SHP77 (cell line): ENCODE measurements around the gene FANCC.
A peak's percentile ranks its signal among the peaks of the same experiment; 100 is the strongest.

Experiments used
- DNase-seq, 2 experiments: peaks; one replicate each; lab custom pipeline; 2025; lab: John Stamatoyannopoulos, UW

The FANCC gene

DNA sequence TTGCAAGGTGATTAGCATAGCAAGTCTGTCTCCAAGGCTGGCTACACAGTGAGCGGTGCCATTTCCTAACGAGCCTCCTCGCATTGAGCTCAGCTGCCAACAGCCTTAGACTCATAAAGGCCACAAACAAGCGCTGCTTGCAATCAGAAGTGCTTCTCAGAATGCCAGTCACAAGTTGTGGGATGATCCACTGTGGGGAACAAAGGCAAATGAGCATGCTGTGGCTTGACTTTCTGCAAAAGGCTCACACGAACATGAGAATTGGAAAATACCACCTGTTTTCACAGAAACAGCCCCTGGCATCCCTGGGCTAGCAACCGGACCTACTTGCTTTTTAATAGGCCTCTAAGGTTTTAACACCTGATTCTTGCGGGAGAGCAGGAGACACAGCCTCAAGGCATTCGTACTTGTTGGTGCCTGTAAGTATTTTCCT, 215.5 kb downstream of the FANCC start:
- DNase-seq, result no peak

DNA sequence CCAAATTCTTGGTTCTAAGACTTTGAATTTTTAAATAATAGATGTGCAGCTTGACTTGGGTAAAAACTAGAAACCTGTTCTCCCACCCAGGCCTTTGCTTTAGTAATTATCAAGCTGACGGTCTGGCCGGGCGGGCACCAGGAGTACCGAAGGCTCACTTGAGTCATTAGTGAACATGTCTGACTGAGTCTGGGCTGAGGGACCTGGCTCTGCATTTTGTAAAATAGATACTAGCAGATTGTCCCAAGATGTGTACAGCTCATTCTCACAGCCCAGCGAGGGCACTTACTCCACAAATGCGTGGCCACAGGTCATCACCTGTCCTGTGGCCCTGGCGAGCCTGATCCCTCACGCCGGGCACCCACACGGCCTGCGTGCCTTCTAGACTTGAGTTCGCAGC, 216.2 kb downstream of the FANCC start:
- DNase-seq, result no peak

DNA sequence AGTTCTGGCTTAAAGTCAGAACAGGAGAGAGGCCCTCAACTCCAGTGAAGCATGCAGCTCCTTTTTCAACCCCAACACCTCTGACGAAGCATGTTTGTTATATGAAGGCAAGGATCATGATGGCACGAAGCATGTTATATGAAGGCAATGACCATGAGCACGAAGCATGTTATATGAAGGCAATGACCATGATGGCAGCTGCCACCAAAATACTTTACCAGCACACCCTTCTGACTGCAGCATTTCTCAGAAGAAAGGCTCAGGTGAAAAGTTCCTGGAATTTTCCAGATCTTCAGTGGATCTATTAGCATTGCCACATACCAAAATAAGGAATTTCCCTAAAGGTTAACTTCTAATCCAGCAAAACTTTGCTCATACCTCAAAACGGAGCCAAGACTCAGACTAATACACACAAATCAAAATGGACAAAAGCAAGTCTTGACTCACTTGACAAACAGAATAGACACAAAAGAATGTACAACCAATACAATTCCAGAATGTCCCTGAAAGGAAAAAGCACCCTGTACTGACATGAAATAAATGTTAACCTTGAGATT, 217.4 kb downstream of the FANCC start:
- DNase-seq, result no peak

DNA sequence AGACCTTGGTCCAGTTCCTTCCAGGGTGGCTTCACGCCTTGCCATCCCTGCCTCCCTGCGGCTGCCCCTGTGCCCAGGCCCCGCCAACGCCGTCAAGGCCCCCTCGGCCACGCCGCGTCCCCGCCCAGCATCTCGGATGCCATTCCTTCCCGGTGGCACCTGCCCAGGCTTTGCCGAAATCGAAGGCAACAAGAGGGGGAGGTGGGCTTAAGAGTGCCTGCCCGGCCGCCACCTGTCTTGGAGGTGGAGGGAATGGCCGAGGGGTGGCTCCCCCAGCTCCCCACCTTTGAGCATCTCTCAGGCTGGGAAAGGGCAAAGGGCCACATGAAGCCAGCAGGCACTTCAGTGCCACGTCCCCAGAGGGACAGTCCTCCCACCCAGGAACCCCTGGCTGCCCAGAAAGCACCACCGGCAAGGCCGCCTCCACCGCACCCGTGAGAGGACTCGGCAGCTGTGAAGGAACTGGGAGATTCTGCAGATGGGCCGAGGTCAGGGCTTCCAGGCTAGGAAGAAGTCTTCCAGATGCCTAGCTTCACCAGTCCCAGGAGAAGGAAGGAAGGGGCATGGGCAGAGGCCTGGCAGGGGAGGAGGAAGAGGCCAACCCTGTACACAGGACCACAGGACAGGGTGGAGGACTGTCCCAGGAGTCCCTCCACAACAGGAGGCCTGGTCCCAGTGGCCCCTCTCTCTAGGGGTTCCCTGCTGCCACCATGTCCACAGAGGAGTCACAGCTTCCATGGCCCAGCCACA, 218.0 kb downstream of the FANCC start:
- DNase-seq, result no peak

DNA sequence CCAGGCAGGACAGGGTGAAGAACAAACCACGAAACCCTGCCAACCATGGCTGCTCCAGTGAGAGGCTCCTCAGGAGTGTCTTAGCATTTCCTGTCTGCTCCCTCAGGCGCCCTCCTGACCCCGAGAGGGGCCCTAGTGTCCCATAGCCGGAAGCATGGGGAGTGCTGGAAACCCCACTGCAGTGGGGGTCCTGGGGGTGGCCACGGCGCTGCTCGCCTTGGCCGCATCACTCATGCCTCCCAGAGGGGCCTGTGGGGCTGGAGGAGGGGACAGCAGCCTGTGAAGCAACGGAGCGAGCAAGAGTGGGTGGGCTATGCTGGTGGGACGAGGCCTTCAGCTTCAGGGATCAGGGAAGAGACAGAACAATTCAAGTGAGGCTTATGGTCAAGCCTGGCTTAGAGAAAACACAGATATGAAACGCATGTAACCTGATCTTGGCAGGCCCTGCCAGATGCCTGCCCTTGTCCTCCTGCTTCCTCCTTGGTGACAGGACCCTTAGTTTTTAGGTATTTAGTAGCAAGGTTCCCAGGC, 219.1 kb downstream of the FANCC start:
- no peak for DNase-seq

DNA sequence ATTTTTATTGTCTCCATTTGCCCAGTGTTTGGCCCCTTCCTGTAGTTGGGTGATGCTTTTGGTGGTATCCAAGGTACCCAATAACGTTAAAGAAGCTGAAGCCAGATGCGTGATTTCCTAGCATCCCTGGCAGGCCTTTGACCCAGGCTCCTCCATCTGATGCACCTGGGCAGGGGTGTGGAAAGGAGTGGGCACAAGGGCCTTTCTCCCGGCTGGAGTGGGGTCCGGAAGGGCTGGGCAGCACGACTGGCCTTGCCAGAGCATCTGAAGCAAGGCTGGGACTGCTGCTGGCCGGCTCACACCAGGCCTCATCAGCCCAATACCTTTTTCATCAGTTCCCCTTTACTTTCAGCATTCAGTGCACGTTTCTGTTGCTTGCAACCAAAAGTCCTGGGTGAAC, 220.2 kb downstream of the FANCC start:
- no peak for DNase-seq

DNA sequence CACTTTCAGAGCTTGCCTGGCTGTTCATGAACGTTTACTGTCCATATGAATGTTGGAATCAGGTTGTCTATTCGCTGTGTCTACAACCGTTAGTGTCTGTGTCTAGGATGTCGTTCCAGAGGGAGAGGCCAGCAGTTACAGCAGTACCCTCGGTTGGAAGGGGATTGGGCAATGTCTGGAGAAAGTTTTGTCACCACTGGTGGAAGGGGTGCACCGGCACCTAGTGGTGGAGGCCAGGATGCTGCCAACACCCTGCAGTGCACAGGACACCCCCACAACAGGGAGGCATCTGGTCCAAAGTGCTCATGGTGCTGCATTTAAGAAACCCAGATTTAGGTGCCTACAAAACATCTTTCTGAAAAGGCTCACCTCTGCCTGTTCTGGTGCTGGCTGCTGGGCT, 220.7 kb downstream of the FANCC start:
- DNase-seq, result no peak

DNA sequence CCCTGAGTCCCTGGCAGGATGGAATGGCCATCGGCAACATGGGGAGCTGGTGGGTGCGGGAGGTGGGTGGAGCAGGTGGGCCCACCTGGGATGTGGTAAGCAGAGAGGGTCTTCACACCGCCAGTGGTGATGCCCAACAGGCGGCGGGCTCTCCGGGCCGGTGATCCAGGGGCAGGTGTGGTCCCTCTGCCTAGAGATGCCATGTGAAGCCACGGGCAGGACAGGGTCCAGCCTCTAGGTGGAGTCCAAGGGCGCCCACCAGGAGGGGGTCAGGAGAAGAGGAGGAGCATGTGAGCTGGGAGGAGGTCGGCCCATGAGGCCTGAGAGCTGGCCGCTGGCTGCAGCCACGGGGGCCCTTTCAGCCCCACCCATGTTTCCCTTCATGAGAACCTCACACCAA, 221.1 kb downstream of the FANCC start:
- DNase-seq, result no peak

DNA sequence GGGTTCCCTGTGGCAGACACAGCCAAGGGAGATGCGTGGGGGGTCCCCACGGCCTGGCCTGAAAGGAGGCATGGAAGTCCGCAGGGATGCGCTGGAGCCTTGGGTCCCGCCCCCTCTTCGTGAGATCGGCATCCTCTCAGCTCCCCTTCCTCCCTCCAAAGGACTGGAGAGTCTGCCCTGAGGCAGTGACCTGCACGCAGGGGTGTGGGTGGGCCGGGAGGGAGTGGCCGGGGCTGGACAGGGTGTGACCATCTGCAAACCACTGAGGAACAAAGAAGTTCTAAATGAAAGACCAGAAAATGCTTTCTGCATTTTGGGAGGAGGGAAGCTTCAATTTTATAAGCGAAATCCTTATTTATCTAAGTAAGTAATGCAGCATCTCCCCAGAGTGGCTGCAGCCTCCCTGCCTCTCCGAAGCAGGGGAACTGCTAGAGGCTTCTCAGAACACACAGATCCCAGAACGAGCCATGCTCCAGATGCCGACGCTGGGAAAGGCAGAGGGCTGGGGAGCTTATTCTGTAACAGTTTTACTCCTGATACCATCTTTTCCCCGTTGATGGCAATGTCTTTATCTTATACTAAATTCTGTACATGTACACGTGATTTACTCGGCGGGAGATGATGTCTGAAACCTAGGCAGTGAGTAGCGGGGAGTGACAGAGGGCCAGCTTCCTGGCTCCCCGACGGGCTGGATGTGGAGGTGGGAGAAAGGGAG, 221.7 kb downstream of the FANCC start:
- no peak for DNase-seq

DNA sequence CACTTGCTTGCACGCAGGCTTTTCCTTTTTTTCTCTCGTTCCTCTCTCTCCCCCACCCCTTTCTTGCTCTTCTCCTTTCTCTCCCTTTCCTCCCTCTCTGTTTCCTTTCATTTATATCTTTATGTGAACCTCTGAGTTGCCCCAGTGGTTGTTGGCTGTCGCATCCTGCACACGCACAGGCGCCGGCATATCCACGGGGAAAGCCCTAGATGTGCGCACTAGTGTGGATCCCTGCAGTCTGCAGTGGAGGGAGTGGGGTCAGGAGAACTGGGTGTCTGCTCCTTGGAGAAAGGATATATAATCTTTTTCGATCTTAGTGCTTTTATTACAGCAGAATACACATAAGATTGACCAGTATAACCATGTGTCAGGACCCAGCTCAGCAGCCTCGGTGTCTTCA, 223.5 kb downstream of the FANCC start:
- DNase-seq, result no peak

DNA sequence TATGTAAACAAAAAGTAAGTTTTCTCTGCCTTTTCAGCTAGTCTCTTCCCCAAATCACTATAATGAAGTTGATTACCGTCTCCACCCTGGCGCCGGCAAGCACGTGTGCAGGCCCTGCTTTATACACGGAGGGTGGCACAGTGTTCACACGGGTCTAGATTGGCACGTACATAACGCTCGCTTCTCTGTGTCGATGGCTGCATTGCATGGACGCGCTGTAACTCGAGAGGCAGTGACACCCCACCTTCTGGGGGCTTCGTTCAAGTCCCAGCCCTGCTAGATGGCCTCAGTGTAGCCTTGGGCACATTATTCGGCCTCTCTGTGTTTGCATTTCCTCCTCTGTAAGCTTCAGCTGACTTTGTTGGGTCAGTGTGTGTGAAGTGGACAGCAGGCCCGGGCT, 223.9 kb downstream of the FANCC start:
- no peak for DNase-seq

DNA sequence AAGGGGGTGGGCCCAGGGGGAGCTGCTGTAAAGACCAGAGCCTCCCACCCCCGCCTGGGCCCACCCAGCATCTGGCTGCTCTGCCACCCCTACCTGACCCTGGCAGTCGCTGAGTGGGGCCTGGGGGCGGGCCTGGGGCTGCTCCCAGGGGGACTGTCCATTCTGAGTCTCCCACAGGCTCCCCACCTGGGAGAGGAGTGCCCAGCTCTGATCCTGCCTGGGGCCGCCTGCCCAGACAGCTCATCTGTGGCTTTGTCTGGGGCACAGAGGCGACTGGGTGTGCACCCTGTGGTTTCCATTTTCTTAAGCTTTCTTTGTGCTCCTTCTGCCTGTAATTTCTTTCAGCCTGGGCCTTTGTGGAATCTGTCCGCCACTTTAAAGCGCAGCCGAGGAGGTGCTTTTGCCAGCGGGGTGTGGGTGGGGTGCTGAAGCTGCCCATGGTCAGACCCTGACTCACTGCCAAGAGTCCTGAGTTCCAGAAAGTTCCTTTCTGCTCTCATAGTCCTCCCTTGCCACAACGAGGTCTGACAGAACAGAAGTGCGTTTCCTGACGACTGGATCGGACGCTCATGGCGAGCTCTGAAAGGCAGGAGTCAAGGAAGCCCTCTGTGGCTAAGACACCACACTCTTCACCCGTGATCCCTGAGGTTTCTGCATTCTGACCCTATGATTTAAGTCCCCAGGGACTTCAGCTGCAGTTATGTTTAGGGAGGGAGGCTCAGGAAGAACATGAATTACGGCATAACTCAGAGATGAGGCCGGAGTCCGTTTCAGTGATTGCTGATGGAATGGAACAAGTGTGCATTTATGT, 225.0 kb downstream of the FANCC start:
- no peak for DNase-seq

DNA sequence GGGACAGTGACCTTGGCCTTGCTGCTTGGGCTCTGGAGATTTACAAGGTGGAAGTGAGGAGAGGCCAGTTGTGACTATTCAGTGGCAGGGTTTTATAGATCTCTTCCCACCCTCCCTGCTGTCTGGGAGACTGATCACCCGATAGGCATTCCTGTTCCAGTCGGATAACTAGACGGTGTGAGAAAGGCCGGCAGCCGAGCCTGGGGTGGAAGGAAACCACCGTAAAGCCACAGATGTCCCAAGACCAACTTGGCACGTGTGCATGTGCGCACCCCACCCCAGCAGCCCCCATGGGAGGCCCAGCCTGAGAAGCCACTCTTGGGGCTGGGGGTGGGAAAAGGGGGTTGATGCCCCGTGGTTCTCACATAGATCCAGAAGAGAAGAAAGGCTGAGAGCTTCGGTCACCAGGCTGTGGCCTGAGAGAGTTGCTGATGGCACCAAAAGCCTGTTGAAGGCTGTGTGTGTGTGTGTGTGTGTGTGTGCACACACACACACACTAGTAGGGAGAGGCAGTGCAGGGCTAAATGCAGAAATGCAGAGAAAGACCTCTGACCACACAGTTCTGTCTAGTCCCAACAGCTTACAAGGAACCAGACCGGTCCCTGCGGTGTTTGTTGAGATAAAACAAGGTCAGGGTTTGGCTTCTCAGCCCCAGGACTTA, 225.8 kb downstream of the FANCC start:
- no peak for DNase-seq

DNA sequence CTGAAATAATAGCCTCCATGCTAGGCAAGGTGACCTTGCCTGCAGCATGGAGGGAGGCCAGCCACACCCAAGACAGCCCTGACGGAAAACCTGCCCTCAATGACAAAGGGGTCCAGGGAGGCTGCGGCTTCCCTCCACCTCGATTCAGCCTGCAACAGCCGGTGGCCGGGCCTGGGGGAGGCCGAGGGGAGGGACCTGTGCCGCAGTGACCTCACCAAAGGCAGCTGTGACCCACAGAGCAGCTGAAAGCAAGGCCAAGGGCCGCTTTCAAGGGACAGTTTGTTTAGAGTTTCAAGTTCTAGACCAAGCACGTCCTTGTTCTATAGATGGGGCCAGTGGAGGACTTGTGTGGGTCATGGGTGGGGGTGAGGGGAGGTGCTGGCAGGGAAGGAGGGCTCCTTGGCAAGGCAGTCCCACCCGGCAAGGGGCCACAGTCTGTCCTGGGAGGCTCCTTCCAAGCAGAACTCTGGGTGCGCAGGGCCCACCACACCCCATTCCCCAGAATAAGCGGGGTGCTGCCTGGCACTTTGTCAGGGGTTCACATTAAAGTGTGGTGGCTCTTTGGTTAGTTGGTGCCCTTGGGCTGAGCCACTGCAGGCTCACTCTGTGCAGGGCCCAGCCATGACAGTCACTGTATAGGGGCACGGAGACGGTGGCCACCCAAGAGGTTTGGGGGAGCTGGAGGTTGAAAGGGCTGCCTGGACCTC, 226.5 kb downstream of the FANCC start:
- no peak for DNase-seq

DNA sequence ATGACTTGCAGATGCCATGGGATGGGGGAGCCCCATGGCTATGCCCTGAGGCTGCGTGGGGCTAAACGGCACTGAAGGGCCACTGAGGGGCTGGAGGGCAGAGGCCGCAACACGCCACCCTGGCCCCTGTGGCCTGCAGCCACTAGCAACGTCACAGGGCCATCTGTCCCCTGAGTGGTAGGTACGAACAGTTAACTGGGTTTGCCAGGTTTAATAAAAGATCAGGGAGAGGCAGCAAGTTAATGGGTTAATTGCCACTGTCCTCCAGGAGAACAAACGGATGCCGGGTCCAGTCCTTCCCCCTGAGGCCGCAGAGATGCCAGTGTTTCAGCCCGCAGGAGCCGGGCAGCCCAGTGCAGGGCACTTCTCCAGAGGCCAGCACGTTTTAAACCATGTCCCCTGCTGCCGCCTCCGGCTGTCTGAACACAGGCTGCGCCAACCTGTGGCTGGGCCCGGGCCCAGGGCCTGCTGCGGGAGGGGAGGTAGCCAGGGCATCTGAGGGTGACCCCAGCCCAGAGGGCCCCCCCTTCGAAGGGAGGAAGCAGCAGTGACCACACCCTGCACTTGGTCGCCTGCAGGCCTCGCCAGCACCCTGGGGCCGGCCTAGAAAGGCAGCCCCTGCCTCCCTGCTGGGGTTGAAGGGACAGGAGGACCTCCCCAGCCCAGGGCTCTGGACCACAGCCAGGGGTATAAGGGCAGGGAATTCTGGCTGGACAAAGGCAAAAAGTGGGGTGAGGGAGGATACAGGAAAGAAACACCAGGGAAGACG, 227.3 kb downstream of the FANCC start:
- DNase-seq, result no peak

DNA sequence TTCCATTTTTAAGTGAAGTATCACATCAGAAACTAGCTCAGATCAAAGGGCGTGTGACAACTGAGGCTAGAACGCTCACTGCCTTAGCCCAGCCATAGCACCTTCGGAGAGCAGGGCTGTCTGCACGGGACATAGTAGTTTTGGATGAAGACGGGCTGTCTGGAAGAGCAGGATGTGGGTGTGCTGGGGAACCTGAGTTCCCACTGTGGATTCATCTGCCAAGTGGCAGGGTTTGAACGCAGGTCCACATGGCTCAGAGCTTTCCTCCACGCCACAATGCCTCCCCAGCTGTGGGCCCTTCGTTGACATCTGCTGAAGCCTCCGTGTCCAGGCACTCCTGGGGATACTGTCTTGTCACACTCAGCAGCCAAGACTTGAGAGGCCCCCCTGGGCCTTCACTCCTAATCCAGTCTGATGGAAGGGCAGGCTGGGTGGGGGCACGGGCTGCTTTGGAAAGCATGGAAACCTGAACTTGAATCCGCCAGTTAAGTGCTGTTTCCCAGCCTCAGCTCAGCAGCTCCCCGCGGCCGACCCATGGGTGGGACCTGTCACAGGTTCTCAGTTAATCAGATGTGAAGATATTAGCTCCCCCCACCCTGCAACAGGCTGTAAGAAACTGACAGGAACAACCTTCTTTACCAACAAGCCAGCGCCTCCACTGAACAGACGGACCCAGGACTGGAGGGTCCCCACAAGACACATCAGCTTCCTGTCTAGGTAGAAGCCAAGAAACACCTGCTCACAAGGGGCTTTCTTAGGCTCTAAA, 228.1 kb downstream of the FANCC start:
- DNase-seq, result no peak

DNA sequence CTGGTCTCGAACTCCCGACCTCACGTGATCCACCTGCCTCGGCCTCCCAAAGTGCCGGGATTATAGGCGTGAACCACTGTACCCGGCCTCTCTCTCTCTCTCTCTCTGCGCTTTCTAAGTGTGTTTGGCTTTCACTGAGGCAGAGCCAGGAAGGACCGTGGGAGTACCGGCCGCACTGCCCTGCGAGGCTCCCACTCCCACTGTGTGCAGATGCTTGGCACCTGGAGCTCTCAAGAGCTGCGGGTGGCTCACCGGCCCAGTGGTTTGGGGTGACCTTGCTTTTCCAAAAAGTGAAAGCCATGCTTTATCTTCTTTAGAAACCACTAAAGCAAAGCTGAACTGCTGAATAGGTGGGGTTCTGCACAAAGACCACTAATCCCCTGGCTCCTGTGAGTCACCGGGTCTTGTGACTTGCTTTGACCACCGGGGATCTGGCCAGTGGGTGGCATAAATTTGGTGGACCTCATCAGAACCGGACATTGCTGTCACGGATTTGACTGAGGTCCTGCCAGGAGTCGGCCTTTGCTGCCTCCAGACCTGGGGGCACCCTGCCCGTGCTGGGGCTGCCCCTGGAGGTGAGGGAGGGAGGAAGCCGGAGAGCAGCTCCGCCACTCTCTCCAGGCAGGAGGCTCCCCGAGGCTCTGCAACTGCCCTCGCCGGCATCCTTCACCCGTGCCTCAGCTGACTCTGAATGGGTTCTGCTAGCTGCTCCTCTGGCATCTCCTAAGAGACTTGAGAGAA, 228.9 kb downstream of the FANCC start:
- DNase-seq, result no peak

DNA sequence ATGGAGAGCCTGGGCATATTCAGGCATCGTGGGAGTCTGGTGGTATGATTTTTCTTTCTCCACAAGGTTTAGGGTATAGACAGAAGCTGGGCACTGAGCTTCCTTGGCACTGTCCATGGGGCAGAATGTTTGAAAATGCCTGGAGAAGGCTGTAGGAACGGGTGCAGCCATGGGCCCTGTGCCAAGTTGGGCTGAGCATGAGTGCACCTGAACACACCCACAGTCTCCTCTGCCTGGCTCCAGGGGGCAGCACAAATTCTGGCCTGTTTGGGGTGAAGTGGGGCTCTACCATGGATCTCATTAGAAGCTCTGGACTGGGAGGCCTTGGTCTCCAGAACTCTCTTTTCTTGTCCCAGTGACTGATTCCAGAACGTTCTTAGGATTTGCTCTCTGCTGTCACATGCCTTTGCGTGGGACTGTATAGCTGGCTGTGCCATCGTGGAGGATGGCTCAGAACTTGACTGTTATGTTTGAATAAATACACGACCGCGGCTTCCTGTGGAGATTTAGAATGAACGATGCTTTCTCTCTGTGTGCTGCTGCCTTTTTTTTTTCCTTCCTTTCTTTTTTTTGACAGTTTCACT, 229.8 kb downstream of the FANCC start:
- peak; percentile 20 to 39 for DNase-seq
